DND-41 (cell line): ENCODE measurements around the gene LY6G6F.

Source experiments
- ATAC-seq: fragments of 200-7000 bp; cut with Tn5 transposase; 3 replicates; pipeline ENCODE4 v1.9.1; 2021; ENCODE audit warnings: low read depth; ENCODE audit not compliant: insufficient read depth
- DNase-seq: peaks from one replicate; pipeline ENCODE4 v3.0.0-alpha.2; 2020
- H2AFZ ChIP-seq: 2 replicates; pipeline ENCODE4 v1.6.0; 2012; ENCODE audit warnings: low read depth, low read length
- H3K27ac ChIP-seq: 2 replicates; pipeline ENCODE4 v1.5.1; 2012; ENCODE audit warnings: low read length, inconsistent platforms
- H3K27me3 ChIP-seq: fragments of 200-600 bp; sonication (generic); 2 replicates; pipeline ENCODE4 v1.6.0; 2012; ENCODE audit warnings: low read length, mild to moderate bottlenecking, inconsistent platforms; ENCODE audit not compliant: insufficient read depth, poor library complexity
- H3K36me3 ChIP-seq: 2 replicates; pipeline ENCODE4 v1.5.1; 2012; ENCODE audit warnings: low read length, inconsistent platforms; ENCODE audit not compliant: insufficient read depth
- H3K4me1 ChIP-seq: 2 replicates; pipeline ENCODE4 v1.5.1; 2012; ENCODE audit warnings: mild to moderate bottlenecking, low read length; ENCODE audit not compliant: insufficient read depth
- H3K4me2 ChIP-seq: 2 replicates; pipeline ENCODE4 v1.6.0; 2012; ENCODE audit warnings: mild to moderate bottlenecking, moderate library complexity, low read length, inconsistent platforms; ENCODE audit not compliant: insufficient read depth
- H3K4me3 ChIP-seq, 2 experiments: fragments of 200-600 bp in 1 of 2; shearing (Covaris generic) in 1 of 2; 2 replicates each; pipeline ENCODE4 v1.5.1; 2012 to 2016; ENCODE audit warnings: inconsistent platforms in 2 of 2, low read length in 2 of 2, mild to moderate bottlenecking in 2 of 2, low read depth in 1 of 2, moderate library complexity in 1 of 2
- H3K79me2 ChIP-seq: 2 replicates; pipeline ENCODE4 v1.6.0; 2012; ENCODE audit warnings: low read length, inconsistent platforms; ENCODE audit not compliant: insufficient read depth
- H3K9ac ChIP-seq: 2 replicates; pipeline ENCODE4 v1.6.0; 2012; ENCODE audit warnings: low read depth, mild to moderate bottlenecking, inconsistent platforms, low read length, moderate library complexity
- H3K9me3 ChIP-seq: 2 replicates; pipeline ENCODE4 v1.5.1; 2012; ENCODE audit warnings: low read length, moderate library complexity, mild to moderate bottlenecking, inconsistent platforms; ENCODE audit not compliant: insufficient read depth, severe bottlenecking
- H4K20me1 ChIP-seq: 2 replicates; pipeline ENCODE4 v1.6.0; 2012; ENCODE audit warnings: low read length; ENCODE audit not compliant: insufficient read depth
- CTCF ChIP-seq: IDR thresholded peaks from 2 replicates; pipeline ENCODE4 v1.5.1; 2012; ENCODE audit warnings: borderline replicate concordance, low read length, moderate library complexity, mild to moderate bottlenecking; ENCODE audit not compliant: poor library complexity, severe bottlenecking; ENCODE audit errors: extremely low read depth
- EZH2 ChIP-seq: IDR thresholded peaks from 3 replicates; pipeline ENCODE4 v1.6.1; 2012; ENCODE audit warnings: borderline replicate concordance, low read depth, mild to moderate bottlenecking, moderate library complexity, low read length, inconsistent platforms; ENCODE audit not compliant: severe bottlenecking

LY6G6F gene

GRCh38 chr6:31676904-31677303 lies 29.8 kb upstream of the LY6G6F start:
- Histone ChIP-seq H3K27ac (no peak overlapping the region), H3K9me3 (no peaks in the 10 kb centered on the region), H3K36me3 (peaks cover 12% of the 10 kb centered on the region), H3K4me2 (no peak overlapping the region), H3K9ac (no peak overlapping the region), H2AFZ (no peak overlapping the region), H3K4me3 (no peak overlapping the region), H3K4me1 (no peaks in the 10 kb centered on the region), H3K27me3 (no peaks in the 10 kb centered on the region), H4K20me1 (no peaks in the 10 kb centered on the region), H3K79me2 (no peaks in the 10 kb centered on the region)
- no peak for TF ChIP-seq EZH2
- TF ChIP-seq CTCF: no peak
- no peak for ATAC-seq
- no peak for DNase-seq

DNA sequence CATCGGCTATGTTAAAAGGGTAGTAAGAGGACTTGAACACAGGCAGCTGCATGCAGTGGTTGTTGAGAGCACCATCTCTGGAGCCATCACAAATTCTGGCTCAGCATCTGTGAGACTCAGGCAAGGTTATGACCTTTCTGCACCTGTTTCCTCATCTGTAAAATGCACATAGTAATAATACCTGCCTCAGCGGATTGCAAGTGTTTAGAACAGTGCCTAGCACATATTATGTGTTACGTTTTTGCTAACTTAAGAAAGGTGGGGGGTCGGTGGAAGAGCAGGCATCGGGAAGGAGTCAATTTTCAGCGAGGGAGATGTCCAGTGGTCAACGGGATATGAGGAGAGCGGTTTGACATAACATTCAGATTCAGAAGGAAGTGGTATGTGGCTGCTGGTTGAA lies 28.7 kb upstream of the LY6G6F start:
- Histone ChIP-seq H4K20me1 (no peaks in the 10 kb centered on the region), H3K79me2 (no peaks in the 10 kb centered on the region), H3K4me3 (no peak overlapping the region), H3K27ac (no peak overlapping the region), H3K4me2 (no peak overlapping the region), H3K4me1 (no peaks in the 10 kb centered on the region), H3K9ac (no peak overlapping the region), H3K36me3 (peaks cover 5% of the 10 kb centered on the region; the same call in 1 of the 2 replicates), H3K27me3 (no peaks in the 10 kb centered on the region), H2AFZ (no peak overlapping the region), H3K9me3 (no peaks in the 10 kb centered on the region)
- no peak for DNase-seq
- ATAC-seq: no peak
- TF ChIP-seq CTCF (no peak), EZH2 (no peak)

- no peak within 1 kb of the TSS for H3K4me3 ChIP-seq
- ATAC-seq: no peak
- no peak within 1 kb of the TSS for H2AFZ ChIP-seq
- peaks cover 6% of the 10 kb centered on the region; the same call in 1 of the 2 replicates for H3K36me3 ChIP-seq
- H3K9me3 ChIP-seq: no peaks in the 10 kb centered on the region
- H3K4me2 ChIP-seq: no peak within 1 kb of the TSS
- no peak within 1 kb of the TSS for H3K27ac ChIP-seq
- no peaks in the 10 kb centered on the region for H3K27me3 ChIP-seq
- H3K4me1 ChIP-seq: no peaks in the 10 kb centered on the region
- H4K20me1 ChIP-seq: no peaks in the 10 kb centered on the region
- TF ChIP-seq EZH2 (no peak), CTCF (peak; percentile 56)
- no peaks in the 10 kb centered on the region for H3K79me2 ChIP-seq
- no peak within 1 kb of the TSS for H3K9ac ChIP-seq
- DNase-seq: peak; percentile 33
Observed at GRCh38 chr6:31680226-31681134, 26.2 kb upstream of the LY6G6F start, which contains the start of gene LY6G5C. Gene LY6G5C, minus strand, starts transcription at chr6:31681067. Its CDS starts 694 bp downstream, at chr6:31680373.
